ENCODE measurements around the gene RPRD1B. TPM values are rescaled to one million over a fixed set of nuclear protein-coding genes. Genes with fewer than 3 reads are reported as not detected.

Gene RPRD1B
- total and polyA plus RNA-seq, 2 of the 13 experiments (the other 11 are each of a cell fraction or from before 2014, with no cell fraction given), result 31.1 to 41.5 TPM

DNA sequence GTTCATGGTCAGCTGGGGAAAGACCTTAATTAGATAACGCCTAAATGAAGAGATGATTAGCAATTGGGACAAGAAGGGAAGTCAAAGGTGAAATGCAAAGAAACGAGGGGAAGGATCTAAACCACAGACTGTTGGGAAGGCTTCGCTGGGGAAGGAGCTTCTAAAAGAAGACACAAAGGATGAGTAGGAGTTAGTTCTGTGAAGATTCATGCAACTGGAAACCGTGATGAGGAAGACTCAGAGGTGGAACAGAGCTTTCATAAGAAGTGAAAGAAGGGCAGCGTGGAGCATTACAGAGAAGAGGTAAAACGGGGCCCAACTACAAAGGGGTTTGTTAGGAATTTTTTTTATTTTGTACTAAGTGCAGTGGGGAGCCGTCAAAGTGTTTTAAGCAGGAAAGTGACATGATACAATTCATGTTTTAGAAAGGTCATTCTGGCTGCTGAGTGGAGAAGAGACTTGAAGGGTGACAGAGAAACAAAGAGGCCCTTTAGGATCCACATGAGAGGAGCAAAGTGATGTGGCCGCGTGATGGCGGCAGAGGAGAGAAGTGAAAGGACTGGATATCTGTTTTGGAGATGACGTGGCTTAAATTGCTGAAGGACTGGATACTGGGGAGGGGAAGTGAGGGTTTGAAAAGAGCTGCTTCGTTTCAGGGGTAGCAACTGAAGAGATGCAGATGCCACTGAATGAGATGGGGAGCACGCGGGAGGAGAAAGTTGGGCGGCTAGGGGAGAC lies 33.9 kb upstream of the RPRD1B start:
- TF ChIP-seq KDM5B (CRISPR knock-in tag; IDR thresholded peaks at IDR 0.05; ENCODE audit: borderline replicate concordance) (no peak), NFYC (CRISPR knock-in tag; IDR thresholded peaks at IDR 0.05) (no peak), EEA1 (CRISPR knock-in tag; IDR thresholded peaks at IDR 0.05; ENCODE audit: borderline replicate concordance) (no peak), ZNF501 (CRISPR knock-in tag; IDR thresholded peaks at IDR 0.05) (no peak), ELF3 (CRISPR knock-in tag; IDR thresholded peaks at IDR 0.05) (no peak), KDM3A (CRISPR knock-in tag; IDR thresholded peaks at IDR 0.05; ENCODE audit: low read depth) (no peak), ZC3H4 (CRISPR knock-in tag; IDR thresholded peaks at IDR 0.05; ENCODE audit: borderline replicate concordance) (no peak), SNRNP70 (IDR thresholded peaks at IDR 0.05; ENCODE audit: low read depth, low read length) (no peak), DNMT3B (CRISPR knock-in tag; conservative IDR thresholded peaks at IDR 0.05) (no peak), POLR2AphosphoS2 (IDR thresholded peaks at IDR 0.05; ENCODE audit: low read depth, low read length) (no peak), ZMYM3 (CRISPR knock-in tag; IDR thresholded peaks at IDR 0.05) (no peak), MTA3 (CRISPR knock-in tag; IDR thresholded peaks at IDR 0.05) (no peak)
- TF ChIP-seq, protein P1, sequence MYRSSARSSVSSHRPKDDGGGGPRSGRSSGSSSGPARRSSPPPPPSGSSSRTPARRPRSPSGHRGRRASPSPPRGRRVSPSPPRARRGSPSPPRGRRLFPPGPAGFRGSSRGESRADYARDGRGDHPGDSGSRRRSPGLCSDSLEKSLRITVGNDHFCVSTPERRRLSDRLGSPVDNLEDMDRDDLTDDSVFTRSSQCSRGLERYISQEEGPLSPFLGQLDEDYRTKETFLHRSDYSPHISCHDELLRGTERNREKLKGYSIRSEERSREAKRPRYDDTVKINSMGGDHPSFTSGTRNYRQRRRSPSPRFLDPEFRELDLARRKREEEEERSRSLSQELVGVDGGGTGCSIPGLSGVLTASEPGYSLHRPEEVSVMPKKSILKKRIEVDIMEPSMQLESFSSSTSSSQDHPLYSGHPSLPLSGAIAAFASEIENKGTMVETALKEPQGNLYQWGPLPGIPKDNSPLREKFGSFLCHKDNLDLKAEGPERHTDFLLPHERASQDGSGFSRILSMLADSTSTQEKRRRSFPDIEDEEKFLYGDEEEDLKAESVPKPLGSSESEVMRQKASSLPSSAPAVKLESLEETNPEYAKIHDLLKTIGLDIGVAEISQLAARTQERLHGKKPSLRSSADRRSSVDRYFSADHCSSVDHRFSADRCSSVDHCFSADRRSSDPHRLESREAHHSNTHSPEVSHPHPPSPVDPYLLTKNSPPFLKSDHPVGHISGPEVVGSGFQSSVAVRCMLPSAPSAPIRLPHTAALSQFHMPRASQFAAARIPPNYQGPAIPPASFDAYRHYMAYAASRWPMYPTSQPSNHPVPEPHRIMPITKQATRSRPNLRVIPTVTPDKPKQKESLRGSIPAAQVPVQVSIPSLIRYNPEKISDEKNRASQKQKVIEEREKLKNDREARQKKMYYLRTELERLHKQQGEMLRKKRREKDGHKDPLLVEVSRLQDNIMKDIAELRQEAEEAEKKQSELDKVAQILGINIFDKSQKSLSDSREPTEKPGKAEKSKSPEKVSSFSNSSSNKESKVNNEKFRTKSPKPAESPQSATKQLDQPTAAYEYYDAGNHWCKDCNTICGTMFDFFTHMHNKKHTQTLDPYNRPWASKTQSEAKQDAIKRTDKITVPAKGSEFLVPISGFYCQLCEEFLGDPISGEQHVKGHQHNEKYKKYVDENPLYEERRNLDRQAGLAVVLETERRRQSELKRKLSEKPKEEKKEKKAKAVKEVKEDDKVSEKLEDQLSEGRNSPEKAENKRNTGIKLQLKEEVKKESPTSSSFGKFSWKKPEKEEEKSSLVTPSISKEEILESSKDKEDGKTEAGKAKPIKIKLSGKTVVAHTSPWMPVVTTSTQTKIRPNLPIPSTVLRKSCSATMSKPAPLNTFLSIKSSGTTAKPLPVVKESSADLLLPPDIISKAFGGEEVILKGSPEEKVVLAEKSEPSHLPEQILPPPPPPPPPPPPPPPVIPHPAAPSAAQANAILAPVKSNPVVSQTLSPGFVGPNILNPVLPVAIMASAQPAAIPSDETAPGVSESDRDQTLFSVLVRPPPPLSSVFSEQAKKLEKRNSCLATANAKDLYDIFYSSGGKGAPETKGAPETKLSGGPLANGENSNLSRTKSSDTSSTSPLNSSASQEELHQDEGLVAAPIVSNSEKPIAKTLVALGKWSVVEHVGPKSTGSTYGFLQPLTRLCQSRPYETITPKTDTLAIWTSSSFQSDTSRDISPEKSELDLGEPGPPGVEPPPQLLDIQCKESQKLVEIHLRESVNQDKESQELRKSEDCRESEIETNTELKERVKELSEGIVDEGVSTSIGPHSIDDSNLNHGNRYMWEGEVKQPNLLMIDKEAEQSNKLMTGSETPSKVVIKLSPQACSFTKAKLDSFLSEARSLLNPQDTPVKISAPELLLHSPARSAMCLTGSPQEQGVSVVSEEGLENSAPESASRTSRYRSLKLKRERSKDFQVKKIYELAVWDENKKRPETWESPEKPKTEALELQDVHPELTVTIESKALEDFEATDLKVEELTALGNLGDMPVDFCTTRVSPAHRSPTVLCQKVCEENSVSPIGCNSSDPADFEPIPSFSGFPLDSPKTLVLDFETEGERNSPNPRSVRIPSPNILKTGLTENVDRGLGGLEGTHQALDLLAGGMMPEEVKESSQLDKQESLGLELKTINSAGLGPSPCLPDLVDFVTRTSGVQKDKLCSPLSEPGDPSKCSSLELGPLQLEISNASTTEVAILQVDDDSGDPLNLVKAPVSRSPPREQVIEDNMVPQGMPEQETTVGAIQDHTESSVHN (CRISPR knock-in tag; IDR thresholded peaks at IDR 0.05), result no peak
- TF ChIP-seq, protein P2, sequence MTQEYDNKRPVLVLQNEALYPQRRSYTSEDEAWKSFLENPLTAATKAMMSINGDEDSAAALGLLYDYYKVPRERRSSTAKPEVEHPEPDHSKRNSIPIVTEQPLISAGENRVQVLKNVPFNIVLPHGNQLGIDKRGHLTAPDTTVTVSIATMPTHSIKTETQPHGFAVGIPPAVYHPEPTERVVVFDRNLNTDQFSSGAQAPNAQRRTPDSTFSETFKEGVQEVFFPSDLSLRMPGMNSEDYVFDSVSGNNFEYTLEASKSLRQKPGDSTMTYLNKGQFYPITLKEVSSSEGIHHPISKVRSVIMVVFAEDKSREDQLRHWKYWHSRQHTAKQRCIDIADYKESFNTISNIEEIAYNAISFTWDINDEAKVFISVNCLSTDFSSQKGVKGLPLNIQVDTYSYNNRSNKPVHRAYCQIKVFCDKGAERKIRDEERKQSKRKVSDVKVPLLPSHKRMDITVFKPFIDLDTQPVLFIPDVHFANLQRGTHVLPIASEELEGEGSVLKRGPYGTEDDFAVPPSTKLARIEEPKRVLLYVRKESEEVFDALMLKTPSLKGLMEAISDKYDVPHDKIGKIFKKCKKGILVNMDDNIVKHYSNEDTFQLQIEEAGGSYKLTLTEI (CRISPR knock-in tag; conservative IDR thresholded peaks at IDR 0.05), result no peak
- DNase-seq (ENCODE audit: low spot score) (no peak), ATAC-seq (no peak), FAIRE-seq (peak; percentile 39)
- CTCF ChIA-PET (ENCODE audit: low intra/inter-chr PET ratio, low total read pairs), result no interaction called here
- intact Hi-C loops (cut with micrococcal nuclease; ENCODE audit: unreplicated experiment) (no loop called here), in situ Hi-C loops (cut with HindIII; ENCODE audit: extremely low pct_ligation_motif_present, low pct_unique_long_range_greater_than_20kb) (no loop called here)
- BruUV-seq (replicated peaks), result no TSS peak
- H3K4me1 ChIP-seq (ENCODE audit: insufficient read depth, low read length), result no peaks in the 10 kb centered on the region
- peaks cover 58 to 96% of the 10 kb centered on the region in 2 experiments for H3K36me3 ChIP-seq (replicated peaks in 1 of 2; ENCODE audit: control insufficient read depth in 1 of 2, insufficient read depth in 2 of 2, low read length in 2 of 2)
- H2AFZ ChIP-seq (ENCODE audit: low read length), result no peak overlapping the region
- H3K27ac ChIP-seq (ENCODE audit: extremely low read length, insufficient read depth, low read length), result no peak overlapping the region
- no peak overlapping the region for H3K4me2 ChIP-seq (ENCODE audit: low read depth, low read length)
- H4K20me1 ChIP-seq (ENCODE audit: insufficient read depth, low read length), result no peaks in the 10 kb centered on the region
- H3K27me3 ChIP-seq (ENCODE audit: control insufficient read depth in 1 of 2, insufficient read depth in 2 of 2, low read length in 2 of 2), result no peaks in the 10 kb centered on the region
- no peaks in the 10 kb centered on the region for H3K9me3 ChIP-seq (ENCODE audit: low read length)
- no peak overlapping the region for H3K9ac ChIP-seq (ENCODE audit: insufficient read depth, low read depth, low read length)
- no peak overlapping the region for H3K4me3 ChIP-seq (replicated peaks in 1 of 3; ENCODE audit: insufficient read depth in 1 of 3, low read depth in 2 of 3, low read length in 3 of 3)
- POLR2A ChIA-PET, result no interaction called here
- no peaks in the 10 kb centered on the region for H3K79me2 ChIP-seq (ENCODE audit: insufficient read depth, low read length)
- WGBS (ENCODE audit: low lambda C conversion rate), result 96% methylated on average over 15 of the region's 15 CpGs
